ENCODE results near the gene TRIM67.
A peak's percentile ranks its signal among the peaks of the same experiment; 100 is the strongest.

Gene TRIM67

GRCh38 chr1:231236938-231237337 lies 75.1 kb downstream of the TRIM67 start:
- DNase-seq = no peak

DNA sequence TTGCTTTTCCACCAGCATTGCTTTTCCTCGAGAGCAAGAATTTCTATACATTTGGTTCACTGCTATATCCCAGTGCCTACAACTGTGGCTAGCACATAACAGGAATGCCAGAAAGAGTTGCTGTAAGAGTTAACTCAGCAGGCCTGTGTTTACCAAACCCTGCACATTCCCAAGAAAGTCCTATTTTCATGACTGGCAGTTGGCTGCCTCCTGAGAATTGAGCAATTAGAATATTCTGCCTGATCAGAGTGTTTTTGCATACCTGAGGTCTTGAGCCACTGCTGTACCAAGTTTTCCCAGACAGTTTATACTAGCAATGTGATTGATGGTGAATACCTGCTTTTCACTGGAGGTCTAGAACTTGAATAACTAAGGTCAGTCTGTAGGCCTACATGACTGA lies 76.4 kb downstream of the TRIM67 start:
- no peak for DNase-seq

DNA sequence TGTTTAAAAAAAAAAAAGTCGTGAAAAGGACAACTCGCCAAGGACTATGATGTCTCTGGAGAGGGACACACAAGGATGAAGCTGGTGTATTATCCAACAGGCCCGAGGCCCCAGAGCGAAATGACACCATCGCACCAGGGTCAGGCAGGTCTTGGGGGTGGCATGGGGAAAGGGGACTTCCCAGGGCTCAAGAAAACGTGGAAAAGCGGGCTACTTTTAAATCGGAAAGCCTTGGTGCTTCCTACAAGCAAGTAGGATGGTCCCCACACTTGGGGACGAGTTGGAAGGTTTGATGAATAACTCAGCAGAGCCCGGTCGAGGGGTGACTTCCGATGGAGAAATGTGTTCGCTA lies 78.6 kb downstream of the TRIM67 start:
- no peak for DNase-seq

- DNase-seq = peak; percentile 71 to 85
Measured at GRCh38 chr1:231240883-231241735, 79.3 kb downstream of the TRIM67 start, which contains the start of gene GNPAT. TSS of gene GNPAT (plus strand) at chr1:231241212. CDS start at chr1:231241379, 167 bp downstream.

GRCh38 chr1:231241750-231242149 lies 79.9 kb downstream of the TRIM67 start:
- no peak for DNase-seq

- no peak for DNase-seq
Measured at GRCh38 chr1:231242516-231243198, 80.8 kb downstream of the TRIM67 start.

DNA sequence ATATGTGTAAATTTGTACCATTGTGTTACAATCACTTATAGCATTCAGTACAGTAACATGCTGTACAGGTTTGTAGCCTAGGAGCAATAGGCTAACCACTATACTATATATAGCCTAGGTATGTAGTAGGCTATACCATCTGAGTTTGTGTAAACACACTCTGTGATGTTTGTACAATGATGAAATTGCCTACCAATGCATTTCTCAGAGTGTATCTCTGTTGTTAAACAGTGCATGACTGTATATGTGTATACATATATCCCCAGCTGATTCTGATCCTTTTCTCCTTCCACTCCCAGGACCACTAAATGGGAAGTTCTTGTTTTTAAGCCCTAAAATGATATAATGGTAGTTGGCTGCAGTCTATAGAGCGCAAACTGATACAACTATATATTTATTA lies 86.9 kb downstream of the TRIM67 start:
- DNase-seq = no peak

- DNase-seq = no peak
Measured at GRCh38 chr1:231252336-231252735, 90.5 kb downstream of the TRIM67 start.

DNA sequence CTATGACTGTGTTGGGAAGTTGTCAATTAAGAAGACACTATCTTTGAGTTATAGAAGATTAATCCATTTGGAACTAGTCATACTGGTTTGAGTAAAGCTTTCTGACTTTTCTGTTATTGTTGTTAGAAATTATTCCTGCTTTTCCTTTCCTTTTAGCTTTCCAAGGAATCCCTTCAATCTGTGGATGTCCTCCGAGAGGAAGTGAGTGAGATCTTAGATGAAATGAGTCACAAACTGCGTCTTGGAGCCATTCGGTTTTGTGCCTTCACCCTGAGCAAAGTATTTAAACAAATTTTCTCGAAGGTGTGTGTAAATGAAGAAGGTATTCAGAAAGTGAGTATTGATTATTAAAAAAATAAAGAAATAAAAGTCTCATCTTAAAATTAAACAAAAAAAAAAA lies 98.5 kb downstream of the TRIM67 start:
- DNase-seq = no peak

GRCh38 chr1:231264642-231265041 lies 102.8 kb downstream of the TRIM67 start:
- DNase-seq = no peak

DNA sequence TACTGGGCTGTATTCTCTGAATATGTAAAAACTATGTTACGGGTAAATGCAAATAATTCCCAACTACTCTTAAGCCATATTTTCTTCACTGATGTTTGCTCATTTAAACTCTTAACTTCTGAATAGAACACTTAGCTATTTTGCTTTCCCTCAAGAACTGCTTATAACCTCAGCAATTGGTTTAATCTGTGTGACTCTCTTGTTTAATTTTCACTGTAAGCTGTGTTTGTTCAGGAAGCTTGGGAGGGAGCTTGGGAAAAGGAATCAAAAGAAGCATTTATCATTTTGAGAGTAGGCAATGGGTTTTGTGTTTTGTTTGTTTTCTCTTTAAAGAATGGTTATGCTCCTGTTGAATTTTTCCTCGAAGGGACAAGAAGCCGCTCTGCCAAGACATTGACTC lies 103.5 kb downstream of the TRIM67 start:
- DNase-seq = no peak

GRCh38 chr1:231266811-231267322 lies 105.0 kb downstream of the TRIM67 start:
- no peak for DNase-seq

All from NCI-H1930 (cell line).